Measurements from ENCODE around the gene SCLY. TPM values are rescaled to one million over a fixed set of nuclear protein-coding genes. Genes with fewer than 3 reads are reported as not detected.
A peak's percentile ranks its signal among the peaks of the same experiment; 100 is the strongest.
"Not testable (repeated sequence)": the region's sequence is repeated elsewhere in the genome, so short reads cannot be mapped to it uniquely, and the experiment has no call there.

SCLY gene
- polyA plus RNA-seq, 3 donors: 9.5 to 10.6 (median 10.3) TPM

- peaks cover 10 to 31% (median 22%) of the 10 kb centered on the region in 3 donors for H3K27me3 Mint-ChIP-seq (ENCODE audit: low read depth in 3 of 3)
- Histone ChIP-seq H3K9ac (ENCODE audit: insufficient read depth, low read length, poor library complexity, severe bottlenecking) (no peak overlapping the region), H3K9me3 (replicated peaks in 1 of 2; ENCODE audit: control insufficient read depth in 1 of 2, insufficient read depth in 1 of 2, low read length in 2 of 2) (peaks cover 7 to 11% of the 10 kb centered on the region in 2 donors), H3K4me3 (replicated peaks in 1 of 3; ENCODE audit: low read depth in 2 of 3, low read length in 3 of 3) (no peak overlapping the region), H3K4me1 (ENCODE audit: control insufficient read depth in 1 of 2, insufficient read depth in 2 of 2, low read length in 2 of 2) (peaks cover 7 to 8% of the 10 kb centered on the region in 2 donors), H2AFZ (ENCODE audit: insufficient read depth, low read depth, low read length, poor library complexity, severe bottlenecking) (no peak overlapping the region), H3K36me3 (replicated peaks in 1 of 2; ENCODE audit: control insufficient read depth in 1 of 2, insufficient read depth in 2 of 2, low read length in 2 of 2) (no peaks in the 10 kb centered on the region), H3K4me2 (replicated peaks; ENCODE audit: extremely low read depth, low read length, poor library complexity, severe bottlenecking) (no peak overlapping the region), H3K27me3 (ENCODE audit: control insufficient read depth in 2 of 2, insufficient read depth in 2 of 2, low read length in 2 of 2) (peaks cover 3 to 19% of the 10 kb centered on the region in 2 donors), H3K79me2 (ENCODE audit: insufficient read depth, low read length) (no peaks in the 10 kb centered on the region), H3K27ac (ENCODE audit: low read depth in 1 of 2, low read length in 2 of 2) (no peak overlapping the region), H4K20me1 (ENCODE audit: insufficient read depth, low read length) (no peaks in the 10 kb centered on the region)
- peaks cover 12% of the 10 kb centered on the region for H3K4me1 Mint-ChIP-seq
- DNase-seq: no peak
- no CpG with 5 or more reads among the region's 3 CpGs for whole genome bisulfite sequencing (ENCODE audit: insufficient coverage)
- no peak for TF ChIP-seq CTCF (IDR thresholded peaks at IDR 0.05)
- no peak overlapping the region for H3K4me3 Mint-ChIP-seq
- peaks cover 20 to 35% (median 28%) of the 10 kb centered on the region in 7 donors for H3K9me3 Mint-ChIP-seq
- intact Hi-C loops (cut with micrococcal nuclease): loop anchor here in 1 of 2 donors (5.0 kb wide), 1 partner anchor 89 kb away; the partner anchor contains the start of gene UBE2F
- peaks cover 2 to 6% of the 10 kb centered on the region in 2 donors for H3K36me3 Mint-ChIP-seq
- peak overlapping the region in 1 of 7 donors; percentile 22 for H3K27ac Mint-ChIP-seq
Observed at GRCh38 chr2:238055841-238056240, 5.0 kb upstream of the SCLY start.

GRCh38 chr2:238057696-238058575, 2.9 kb upstream of the SCLY start:
- not testable (repeated sequence) for H3K27ac Mint-ChIP-seq

More at GRCh38 chr2:238057696-238058575, 2.9 kb upstream of the SCLY start:
- H3K27me3 ChIP-seq (ENCODE audit: control insufficient read depth in 2 of 2, insufficient read depth in 2 of 2, low read length in 2 of 2): peaks cover 3 to 19% of the 10 kb centered on the region in 2 donors
- H3K9me3 ChIP-seq (replicated peaks in 1 of 2; ENCODE audit: control insufficient read depth in 1 of 2, insufficient read depth in 1 of 2, low read length in 2 of 2): peaks cover 7 to 11% of the 10 kb centered on the region in 2 donors
- H3K4me1 ChIP-seq (ENCODE audit: control insufficient read depth in 1 of 2, insufficient read depth in 2 of 2, low read length in 2 of 2): peaks cover 17 to 23% of the 10 kb centered on the region in 2 donors
- not testable (repeated sequence) for H4K20me1 ChIP-seq (ENCODE audit: insufficient read depth, low read length); H3K36me3 ChIP-seq (replicated peaks in 1 of 2; ENCODE audit: control insufficient read depth in 1 of 2, insufficient read depth in 2 of 2, low read length in 2 of 2); H3K4me3 ChIP-seq (replicated peaks in 1 of 3; ENCODE audit: low read depth in 2 of 3, low read length in 3 of 3); H3K27ac ChIP-seq (ENCODE audit: low read depth in 1 of 2, low read length in 2 of 2); DNase-seq; H3K9ac ChIP-seq (ENCODE audit: insufficient read depth, low read length, poor library complexity, severe bottlenecking); H3K36me3 Mint-ChIP-seq; H3K4me3 Mint-ChIP-seq; H2AFZ ChIP-seq (ENCODE audit: insufficient read depth, low read depth, low read length, poor library complexity, severe bottlenecking); H3K4me2 ChIP-seq (replicated peaks; ENCODE audit: extremely low read depth, low read length, poor library complexity, severe bottlenecking); H3K79me2 ChIP-seq (ENCODE audit: insufficient read depth, low read length)
- intact Hi-C loops (cut with micrococcal nuclease): loop anchor here in 1 of 2 donors (5.0 kb wide), 1 partner anchor 91 kb away; the partner anchor contains the start of gene UBE2F
- 90% methylated on average over 38 of the region's 44 CpGs for WGBS (ENCODE audit: insufficient coverage)
- peaks cover 22% of the 10 kb centered on the region for H3K4me1 Mint-ChIP-seq
- peaks cover 20 to 31% (median 28%) of the 10 kb centered on the region in 7 donors for H3K9me3 Mint-ChIP-seq
- peaks cover 10 to 29% (median 20%) of the 10 kb centered on the region in 3 donors for H3K27me3 Mint-ChIP-seq (ENCODE audit: low read depth in 3 of 3)
